Keratinocyte (primary cell): ENCODE data around the gene RGS17.

Experiments
- EZH2 ChIP-seq: IDR thresholded peaks from one replicate; pipeline ENCODE4 v1.6.1; 2012; ENCODE audit warnings: inconsistent platforms, mild to moderate bottlenecking, low read length, moderate library complexity
- TF ChIP-seq, protein P1 (sequence below), 3 experiments: IDR thresholded peaks in 1 of 3; conservative IDR thresholded peaks in 1 of 3; optimal IDR thresholded peaks in 1 of 3; 2 replicates in 2 of 3; 3 replicates in 1 of 3; pipeline versions ENCODE3 to v1.5.1; 2011; ENCODE audit warnings: low read length in 3 of 3, mild to moderate bottlenecking in 3 of 3, moderate library complexity in 2 of 3, control low read depth in 1 of 3, inconsistent platforms in 1 of 3; ENCODE audit not compliant: insufficient read depth in 2 of 3; ENCODE audit errors: extremely low read depth in 1 of 3

DNA sequence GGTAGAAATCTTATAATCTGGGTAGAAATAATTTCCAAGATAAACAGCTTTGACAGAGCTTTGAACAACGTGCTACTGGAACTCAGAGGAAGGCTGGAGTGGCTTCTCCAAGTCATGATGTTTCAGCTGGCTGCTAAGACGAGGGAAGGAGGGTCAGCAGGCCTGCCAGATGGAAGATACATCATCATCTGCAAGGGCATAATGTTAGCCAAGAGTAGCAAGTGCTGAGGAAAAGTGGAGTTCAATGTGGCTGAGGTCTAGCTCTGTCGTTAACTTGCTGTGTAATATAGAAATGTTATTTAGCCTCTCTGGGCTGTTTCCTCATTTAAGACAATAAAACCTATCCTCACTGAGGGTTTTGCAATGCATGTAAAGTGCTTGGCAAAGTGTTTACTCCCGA lies 35.1 kb downstream of the RGS17 start:
- TF ChIP-seq, protein P1, sequence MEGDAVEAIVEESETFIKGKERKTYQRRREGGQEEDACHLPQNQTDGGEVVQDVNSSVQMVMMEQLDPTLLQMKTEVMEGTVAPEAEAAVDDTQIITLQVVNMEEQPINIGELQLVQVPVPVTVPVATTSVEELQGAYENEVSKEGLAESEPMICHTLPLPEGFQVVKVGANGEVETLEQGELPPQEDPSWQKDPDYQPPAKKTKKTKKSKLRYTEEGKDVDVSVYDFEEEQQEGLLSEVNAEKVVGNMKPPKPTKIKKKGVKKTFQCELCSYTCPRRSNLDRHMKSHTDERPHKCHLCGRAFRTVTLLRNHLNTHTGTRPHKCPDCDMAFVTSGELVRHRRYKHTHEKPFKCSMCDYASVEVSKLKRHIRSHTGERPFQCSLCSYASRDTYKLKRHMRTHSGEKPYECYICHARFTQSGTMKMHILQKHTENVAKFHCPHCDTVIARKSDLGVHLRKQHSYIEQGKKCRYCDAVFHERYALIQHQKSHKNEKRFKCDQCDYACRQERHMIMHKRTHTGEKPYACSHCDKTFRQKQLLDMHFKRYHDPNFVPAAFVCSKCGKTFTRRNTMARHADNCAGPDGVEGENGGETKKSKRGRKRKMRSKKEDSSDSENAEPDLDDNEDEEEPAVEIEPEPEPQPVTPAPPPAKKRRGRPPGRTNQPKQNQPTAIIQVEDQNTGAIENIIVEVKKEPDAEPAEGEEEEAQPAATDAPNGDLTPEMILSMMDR (optimal IDR thresholded peaks at IDR 0.05 in 1 of 3, IDR thresholded peaks at IDR 0.05 in 1 of 3, conservative IDR thresholded peaks at IDR 0.05 in 1 of 3; ENCODE audit: extremely low read depth in 1 of 3, insufficient read depth in 2 of 3, low read length in 3 of 3) = no peak
- TF ChIP-seq EZH2 = no peak
